DOHH2 (cell line): ENCODE data around the gene SRPK2.

Experiments
- H3F3A ChIP-seq: fragments of 200-600 bp; sonication (generic), shearing (Covaris generic); 2 replicates; pipeline ENCODE4 v1.6.0; 2016; ENCODE audit warnings: antibody characterized with exemption, mild to moderate bottlenecking; ENCODE audit not compliant: control insufficient read depth, insufficient read depth
- H3K27ac ChIP-seq: fragments of 200-600 bp; sonication (generic); 2 replicates; pipeline ENCODE4 v1.5.1; 2014; ENCODE audit warnings: low read depth, mild to moderate bottlenecking, low read length, moderate library complexity
- H3K27me3 ChIP-seq: fragments of 200-600 bp; sonication (generic); 2 replicates; pipeline ENCODE4 v1.6.1; 2014; ENCODE audit warnings: mild to moderate bottlenecking, low read length, mixed read lengths; ENCODE audit not compliant: control insufficient read depth
- H3K36me3 ChIP-seq: fragments of 200-600 bp; sonication (generic); 2 replicates; pipeline ENCODE4 v1.6.1; 2014; ENCODE audit warnings: mild to moderate bottlenecking, low read length, moderate library complexity, mixed read lengths; ENCODE audit not compliant: control insufficient read depth
- H3K4me1 ChIP-seq: fragments of 200-600 bp; sonication (generic); 2 replicates; pipeline ENCODE4 v1.6.1; 2014; ENCODE audit warnings: mild to moderate bottlenecking, low read length, mixed read lengths; ENCODE audit not compliant: control insufficient read depth
- H3K4me2 ChIP-seq: fragments of 200-600 bp; sonication (generic); 2 replicates; pipeline ENCODE4 v1.6.0; 2014; ENCODE audit warnings: mild to moderate bottlenecking, low read length, moderate library complexity
- H3K4me3 ChIP-seq: fragments of 200-600 bp; sonication (generic); 2 replicates; pipeline ENCODE4 v1.5.1; 2014; ENCODE audit warnings: mild to moderate bottlenecking, low read length, mixed read lengths
- H3K79me2 ChIP-seq: fragments of 200-600 bp; sonication (generic); 2 replicates; pipeline ENCODE4 v1.6.1; 2014; ENCODE audit warnings: mild to moderate bottlenecking, low read length, mixed read lengths; ENCODE audit not compliant: control insufficient read depth
- H3K9me2 ChIP-seq: fragments of 200-600 bp; sonication (generic); replicated peaks from 2 replicates; pipeline ENCODE4 v1.6.1; 2014; ENCODE audit warnings: mild to moderate bottlenecking, low read length, mixed read lengths; ENCODE audit not compliant: control insufficient read depth
- H3K9me3 ChIP-seq: fragments of 200-600 bp; sonication (generic); 2 replicates; pipeline ENCODE4 v1.6.1; 2014; ENCODE audit warnings: antibody characterized with exemption, low read length, mixed read lengths; ENCODE audit not compliant: control insufficient read depth, insufficient read depth
- H4K20me1 ChIP-seq: fragments of 200-600 bp; sonication (generic); 2 replicates; pipeline ENCODE4 v1.6.0; 2014; ENCODE audit warnings: low read depth, mild to moderate bottlenecking, antibody characterized with exemption, low read length, moderate library complexity; ENCODE audit not compliant: control insufficient read depth, insufficient read depth
- CTCF ChIP-seq: fragments of 200-600 bp; sonication (generic); IDR thresholded peaks from one replicate; pipeline ENCODE4 v1.5.1; 2014; ENCODE audit warnings: antibody characterized with exemption, mild to moderate bottlenecking, low read depth, low read length; ENCODE audit not compliant: poor library complexity, severe bottlenecking
- EZH2phosphoT487 ChIP-seq: fragments of 200-600 bp; sonication (generic); IDR thresholded peaks from 2 replicates; pipeline ENCODE4 v1.6.1; 2017; ENCODE audit warnings: borderline replicate concordance, mild to moderate bottlenecking, antibody characterized with exemption, low read length, moderate library complexity, mixed read lengths

The SRPK2 gene

GRCh38 chr7:105084581-105084980 lies 304.1 kb downstream of the SRPK2 start:
- H3K27me3 ChIP-seq, result no peaks in the 10 kb centered on the region
- H3K79me2 ChIP-seq, result peaks cover 9% of the 10 kb centered on the region; the same call in 1 of the 2 replicates
- H3K4me3 ChIP-seq, result no peak overlapping the region
- H3F3A ChIP-seq, result peaks cover 7% of the 10 kb centered on the region; the same call in 1 of the 2 replicates
- no peaks in the 10 kb centered on the region for H3K9me2 ChIP-seq
- H3K9me3 ChIP-seq, result no peaks in the 10 kb centered on the region
- no peaks in the 10 kb centered on the region for H3K4me1 ChIP-seq
- peaks cover 5% of the 10 kb centered on the region; the same call in 1 of the 2 replicates for H4K20me1 ChIP-seq
- H3K27ac ChIP-seq, result no peak overlapping the region
- no peak for TF ChIP-seq CTCF
- TF ChIP-seq EZH2phosphoT487, result no peak
- H3K4me2 ChIP-seq, result no peak overlapping the region
- peaks cover 79% of the 10 kb centered on the region for H3K36me3 ChIP-seq

GRCh38 chr7:105079348-105079747 lies 309.4 kb downstream of the SRPK2 start:
- Histone ChIP-seq H3K4me3 (no peak overlapping the region), H3K36me3 (peaks cover 95% of the 10 kb centered on the region), H3F3A (0 out of 2 replicates have a peak, but pooled peaks cover 9% of the 10 kb centered on the region), H3K79me2 (peaks cover 2% of the 10 kb centered on the region; the same call in 1 of the 2 replicates), H3K9me3 (no peaks in the 10 kb centered on the region), H3K4me1 (no peaks in the 10 kb centered on the region), H3K27me3 (no peaks in the 10 kb centered on the region), H3K4me2 (no peak overlapping the region), H3K9me2 (no peaks in the 10 kb centered on the region), H3K27ac (no peak overlapping the region), H4K20me1 (no peaks in the 10 kb centered on the region)
- TF ChIP-seq CTCF (no peak), EZH2phosphoT487 (no peak)

GRCh38 chr7:105073143-105073542 lies 315.6 kb downstream of the SRPK2 start:
- no peak overlapping the region for H3K4me2 ChIP-seq
- no peaks in the 10 kb centered on the region for H3K9me2 ChIP-seq

More at GRCh38 chr7:105073143-105073542, 315.6 kb downstream of the SRPK2 start:
- peaks cover 14% of the 10 kb centered on the region for H3K79me2 ChIP-seq
- no peaks in the 10 kb centered on the region for H4K20me1 ChIP-seq
- 0 out of 2 replicates have a peak, but pooled peaks cover 11% of the 10 kb centered on the region for H3F3A ChIP-seq
- H3K27me3 ChIP-seq, result no peaks in the 10 kb centered on the region
- no peaks in the 10 kb centered on the region for H3K9me3 ChIP-seq
- H3K4me3 ChIP-seq, result no peak overlapping the region
- TF ChIP-seq EZH2phosphoT487, result no peak
- TF ChIP-seq CTCF, result no peak
- peaks cover 91% of the 10 kb centered on the region for H3K36me3 ChIP-seq
- H3K4me1 ChIP-seq, result no peaks in the 10 kb centered on the region
- H3K27ac ChIP-seq, result no peak overlapping the region
